Measurements from ENCODE around the gene MRPS25.
"Not testable (repeated sequence)": the region's sequence is repeated elsewhere in the genome, so short reads cannot be mapped to it uniquely, and the experiment has no call there.

MRPS25 gene

DNA sequence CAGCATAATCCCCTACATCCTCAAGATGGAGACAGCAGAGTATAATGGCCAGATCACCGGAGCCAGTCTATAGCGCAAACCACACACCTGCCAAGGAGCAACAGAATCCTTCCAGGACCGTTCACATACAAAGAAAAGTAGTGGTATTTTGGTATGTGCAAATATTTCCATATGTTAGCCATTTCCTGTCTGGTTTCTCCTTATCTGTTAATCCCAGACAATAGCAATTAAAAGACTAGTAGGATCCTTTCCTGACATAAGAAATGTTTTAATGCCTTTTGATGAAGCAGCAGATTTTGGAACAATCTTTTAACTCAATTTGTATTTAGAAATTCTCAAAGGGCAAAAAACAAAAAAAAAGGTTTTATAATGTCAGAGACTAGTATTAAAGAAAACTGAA lies 22.2 kb downstream of the MRPS25 start:
- DNase-seq = no peak

- DNase-seq = no peak
Observed at GRCh38 chr3:15041950-15042349, 23.2 kb downstream of the MRPS25 start.

GRCh38 chr3:15040844-15041243 lies 24.3 kb downstream of the MRPS25 start:
- no peak for DNase-seq

DNA sequence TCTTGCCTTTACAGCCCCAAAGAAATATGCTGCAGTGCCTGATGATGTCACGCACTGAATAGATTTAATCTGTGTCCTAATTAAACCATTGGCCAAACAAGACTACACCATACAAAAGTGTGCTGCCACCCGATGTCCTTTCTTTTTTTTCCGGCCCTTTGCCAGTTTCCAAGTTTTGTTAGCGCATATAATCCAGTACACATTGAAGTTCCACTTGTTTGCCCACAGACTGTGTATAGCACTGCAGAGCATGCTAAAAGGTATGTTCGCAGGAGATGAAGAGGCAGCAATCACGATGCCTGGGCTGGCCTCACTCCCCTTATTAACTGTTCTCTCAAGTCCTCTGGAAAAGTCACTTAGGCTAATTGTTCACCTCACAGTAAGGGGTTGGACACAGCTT lies 26.8 kb downstream of the MRPS25 start:
- DNase-seq = no peak

DNA sequence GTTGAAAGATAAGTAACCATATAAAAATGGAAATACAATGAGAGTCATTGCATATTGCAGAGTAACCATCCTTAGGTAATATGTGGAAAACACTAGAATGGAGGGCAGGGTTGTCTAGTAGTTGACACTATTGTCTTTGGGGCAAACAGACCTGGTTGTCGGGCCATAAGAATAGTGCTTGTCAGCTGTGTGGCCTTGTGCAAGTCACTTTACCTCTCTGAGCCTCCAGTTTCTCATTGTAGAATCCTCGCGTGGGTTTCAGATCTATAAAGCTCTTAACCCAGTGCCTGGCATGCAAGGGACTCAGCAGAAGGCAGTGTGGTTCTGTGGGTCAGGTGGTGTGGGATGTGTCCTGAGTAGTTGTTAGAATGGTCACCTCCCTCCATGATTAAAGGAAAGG lies 32.0 kb downstream of the MRPS25 start:
- DNase-seq = no peak

- no peak for DNase-seq
Observed at GRCh38 chr3:15032650-15033049, 32.5 kb downstream of the MRPS25 start.

- DNase-seq = no peak
Observed at GRCh38 chr3:15029625-15030024, 35.5 kb downstream of the MRPS25 start.

GRCh38 chr3:15023719-15024118 lies 41.4 kb downstream of the MRPS25 start:
- no peak for DNase-seq

- no peak for DNase-seq
Observed at GRCh38 chr3:15023249-15023648, 41.9 kb downstream of the MRPS25 start.

- DNase-seq = no peak
Observed at GRCh38 chr3:15017191-15017590, 47.9 kb downstream of the MRPS25 start.

DNA sequence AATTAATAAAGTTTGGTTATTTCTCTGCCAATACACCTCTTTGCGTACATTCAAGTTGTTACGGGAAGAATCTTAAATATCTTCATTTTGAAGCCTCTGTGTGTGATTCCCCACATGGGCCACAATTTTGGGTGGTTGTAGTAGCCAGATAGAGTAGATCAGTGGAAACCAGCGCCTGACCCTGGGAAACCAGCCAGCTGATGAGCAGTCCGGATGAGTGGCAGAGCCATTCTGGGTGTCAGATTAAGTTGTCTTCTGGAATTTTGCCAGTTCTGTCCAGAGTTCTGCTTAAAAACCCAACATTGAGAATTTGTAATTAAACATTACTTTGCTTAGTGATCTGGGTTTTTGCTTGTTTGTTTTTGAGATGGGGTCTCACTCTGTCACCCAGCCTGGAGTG lies 49.7 kb downstream of the MRPS25 start:
- no peak for DNase-seq

- DNase-seq = no peak
Observed at GRCh38 chr3:15014606-15015328, 50.3 kb downstream of the MRPS25 start.

- no peak for DNase-seq
Observed at GRCh38 chr3:15011174-15011573, 53.9 kb downstream of the MRPS25 start.

- no peak for DNase-seq
Observed at GRCh38 chr3:15010664-15011063, 54.5 kb downstream of the MRPS25 start.

- no peak for DNase-seq
Observed at GRCh38 chr3:15009167-15009566, 55.9 kb downstream of the MRPS25 start.

GRCh38 chr3:15007681-15008141 lies 57.4 kb downstream of the MRPS25 start:
- DNase-seq = no peak

GRCh38 chr3:14999182-14999581 lies 65.9 kb downstream of the MRPS25 start:
- DNase-seq = not testable (repeated sequence)

All from activated T-cell treated with anti-CD3 and anti-CD28 coated beads, Interleukin-2, amount 50 U/mL, for 1 hour (primary cell).